T-helper 9 cell (primary cell): ENCODE results near the gene LRP2.
"Not testable (repeated sequence)": the region's sequence is repeated elsewhere in the genome, so short reads cannot be mapped to it uniquely, and the experiment has no call there.

ENCODE experiments used
- DNase-seq: peaks from one replicate; pipeline ENCODE4 v3.0.0-alpha.2; 2020

Gene LRP2

GRCh38 chr2:169165791-169166190 is 196.5 kb downstream of the LRP2 start:
- no peak for DNase-seq

- no peak for DNase-seq
Measured at GRCh38 chr2:169164311-169164710, 198.0 kb downstream of the LRP2 start.

GRCh38 chr2:169162613-169163012 is 199.7 kb downstream of the LRP2 start:
- no peak for DNase-seq

GRCh38 chr2:169160926-169161481 is 201.3 kb downstream of the LRP2 start:
- DNase-seq = no peak

GRCh38 chr2:169159686-169160085 is 202.6 kb downstream of the LRP2 start:
- DNase-seq = no peak

GRCh38 chr2:169158874-169159273 is 203.5 kb downstream of the LRP2 start:
- no peak for DNase-seq

- DNase-seq = no peak
Measured at GRCh38 chr2:169146220-169146619, 216.1 kb downstream of the LRP2 start.

- no peak for DNase-seq
Measured at GRCh38 chr2:169143998-169144397, 218.3 kb downstream of the LRP2 start.

- peak; percentile 61 for DNase-seq
Measured at GRCh38 chr2:169141713-169142352, 220.5 kb downstream of the LRP2 start.

GRCh38 chr2:169139993-169140767 is 222.2 kb downstream of the LRP2 start:
- no peak for DNase-seq

GRCh38 chr2:169139145-169139544 is 223.2 kb downstream of the LRP2 start:
- no peak for DNase-seq

- DNase-seq = no peak
Measured at GRCh38 chr2:169137924-169138323, 224.4 kb downstream of the LRP2 start.

- DNase-seq = no peak
Measured at GRCh38 chr2:169136885-169137534, 225.3 kb downstream of the LRP2 start.

- not testable (repeated sequence) for DNase-seq
Measured at GRCh38 chr2:169136428-169136827, 225.9 kb downstream of the LRP2 start.

- not testable (repeated sequence) for DNase-seq
Measured at GRCh38 chr2:169134272-169134671, 228.1 kb downstream of the LRP2 start.

GRCh38 chr2:169131587-169132512 is 230.5 kb downstream of the LRP2 start:
- DNase-seq = no peak

GRCh38 chr2:169129703-169130243 is 232.6 kb downstream of the LRP2 start:
- DNase-seq = no peak

- no peak for DNase-seq
Measured at GRCh38 chr2:169119851-169120250, 242.5 kb downstream of the LRP2 start.

GRCh38 chr2:169119123-169119760 is 243.1 kb downstream of the LRP2 start:
- no peak for DNase-seq

GRCh38 chr2:169118060-169118459 is 244.3 kb downstream of the LRP2 start:
- no peak for DNase-seq

GRCh38 chr2:169116993-169117392 is 245.3 kb downstream of the LRP2 start:
- DNase-seq = no peak

- DNase-seq = no peak
Measured at GRCh38 chr2:169116327-169116726, 246.0 kb downstream of the LRP2 start.
